ENCODE measurements around the gene PIF1. TPM values are rescaled to one million over a fixed set of nuclear protein-coding genes. Genes with fewer than 3 reads are reported as not detected.

Gene PIF1
- total RNA-seq, 1 donor = 7.4 TPM

GRCh38 chr15:64770626-64771025 is 54.8 kb downstream of the PIF1 start:
- no peak for TF ChIP-seq CTCF (IDR thresholded peaks at IDR 0.05; ENCODE audit: insufficient read depth, low read length)
- no peak for DNase-seq (ENCODE audit: low read depth)

GRCh38 chr15:64767203-64767602 is 58.2 kb downstream of the PIF1 start:
- no peak for DNase-seq (ENCODE audit: low read depth)
- TF ChIP-seq CTCF (IDR thresholded peaks at IDR 0.05; ENCODE audit: insufficient read depth, low read length) = no peak
- H3K4me3 ChIP-seq (ENCODE audit: low read depth, low read length) = no peak overlapping the region

More at GRCh38 chr15:64770626-64771025, 54.8 kb downstream of the PIF1 start:
- H3K4me3 ChIP-seq (ENCODE audit: low read depth, low read length) = no peak overlapping the region

- no peak for TF ChIP-seq CTCF (IDR thresholded peaks at IDR 0.05; ENCODE audit: insufficient read depth, low read length)
- no peak for DNase-seq (ENCODE audit: low read depth)
Observed at GRCh38 chr15:64766058-64766457, 59.4 kb downstream of the PIF1 start.

More at GRCh38 chr15:64766058-64766457, 59.4 kb downstream of the PIF1 start:
- H3K4me3 ChIP-seq (ENCODE audit: low read depth, low read length) = no peak overlapping the region

Other genes starting within 250 kb of the PIF1 start
- 0.09 TPM in 1 of 2 replicates, not detected in the other for gene RBPMS2, start 50.1 kb downstream of the PIF1 start, total RNA-seq (ENCODE audit: low replicate concordance)
- 16.0 and 21.8 TPM in 2 replicates for gene PLEKHO2, start 16.3 kb upstream of the PIF1 start, total RNA-seq (ENCODE audit: low replicate concordance)
- 2.9 and 5.1 TPM in 2 replicates for gene ANKDD1A, start 86.3 kb upstream of the PIF1 start, total RNA-seq (ENCODE audit: low replicate concordance)
- gene SPG21, start 164.3 kb upstream of the PIF1 start, total RNA-seq (ENCODE audit: low replicate concordance) = 73.6 and 104 TPM in 2 replicates
- 14.1 and 19.2 TPM in 2 replicates for gene MTFMT, start 204.0 kb upstream of the PIF1 start, total RNA-seq (ENCODE audit: low replicate concordance)
- not detected in 2 replicates for gene SLC51B, start 219.7 kb upstream of the PIF1 start, total RNA-seq (ENCODE audit: low replicate concordance)
- gene RASL12, start 242.3 kb upstream of the PIF1 start, total RNA-seq (ENCODE audit: low replicate concordance) = 1.7 and 1.9 TPM in 2 replicates

All from fibroblast of the aortic adventitia (primary cell).